Measurements from ENCODE around the gene PDE1A. TPM values are rescaled to one million over a fixed set of nuclear protein-coding genes. Genes with fewer than 3 reads are reported as not detected.

The PDE1A gene
- total and polyA plus RNA-seq, 4 donors = 0.64 to 5.2 (median 1.7) TPM

DNA sequence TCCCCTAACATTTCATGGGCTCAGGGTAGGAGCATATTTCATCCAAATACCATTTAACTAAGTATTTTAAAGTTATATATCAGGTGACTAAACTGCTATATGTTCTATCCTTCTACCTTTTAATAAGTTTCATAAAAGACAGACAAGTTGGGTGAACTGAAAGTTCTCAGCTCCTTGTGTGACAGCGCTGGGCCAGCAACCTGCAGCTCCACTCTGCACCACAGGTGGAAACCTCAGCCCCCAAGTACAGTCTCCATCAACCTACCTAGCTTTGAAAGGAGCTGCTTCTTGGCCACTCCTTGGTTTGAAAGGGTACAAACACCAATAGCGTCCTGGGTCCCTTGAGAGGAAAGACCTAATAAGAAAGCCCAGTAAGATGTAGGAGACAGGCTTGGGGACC lies 177.9 kb downstream of the PDE1A start:
- Histone ChIP-seq H3K27me3 (ENCODE audit: control insufficient read depth in 4 of 4, insufficient read depth in 4 of 4, low read length in 3 of 4) (no peaks in the 10 kb centered on the region), H3K9ac (ENCODE audit: low read depth in 1 of 2, low read length in 2 of 2) (no peak overlapping the region), H3K9me3 (ENCODE audit: control insufficient read depth in 4 of 4, low read length in 3 of 4) (no peaks in the 10 kb centered on the region), H3K4me1 (ENCODE audit: control insufficient read depth in 4 of 4, insufficient read depth in 4 of 4, low read length in 3 of 4) (no peaks in the 10 kb centered on the region), H3K4me3 (ENCODE audit: low read depth in 1 of 3, low read length in 3 of 3) (no peak overlapping the region), H3K27ac (ENCODE audit: low read depth in 1 of 2, low read length in 2 of 2) (no peak overlapping the region), H3K36me3 (ENCODE audit: control insufficient read depth in 4 of 4, insufficient read depth in 3 of 4, low read depth in 1 of 4, low read length in 3 of 4) (no peaks in the 10 kb centered on the region)
- DNase-seq (ENCODE audit: low spot score) = no peak
- WGBS = 93% methylated on average over 2 of the region's 2 CpGs
- TF ChIP-seq, protein P1, sequence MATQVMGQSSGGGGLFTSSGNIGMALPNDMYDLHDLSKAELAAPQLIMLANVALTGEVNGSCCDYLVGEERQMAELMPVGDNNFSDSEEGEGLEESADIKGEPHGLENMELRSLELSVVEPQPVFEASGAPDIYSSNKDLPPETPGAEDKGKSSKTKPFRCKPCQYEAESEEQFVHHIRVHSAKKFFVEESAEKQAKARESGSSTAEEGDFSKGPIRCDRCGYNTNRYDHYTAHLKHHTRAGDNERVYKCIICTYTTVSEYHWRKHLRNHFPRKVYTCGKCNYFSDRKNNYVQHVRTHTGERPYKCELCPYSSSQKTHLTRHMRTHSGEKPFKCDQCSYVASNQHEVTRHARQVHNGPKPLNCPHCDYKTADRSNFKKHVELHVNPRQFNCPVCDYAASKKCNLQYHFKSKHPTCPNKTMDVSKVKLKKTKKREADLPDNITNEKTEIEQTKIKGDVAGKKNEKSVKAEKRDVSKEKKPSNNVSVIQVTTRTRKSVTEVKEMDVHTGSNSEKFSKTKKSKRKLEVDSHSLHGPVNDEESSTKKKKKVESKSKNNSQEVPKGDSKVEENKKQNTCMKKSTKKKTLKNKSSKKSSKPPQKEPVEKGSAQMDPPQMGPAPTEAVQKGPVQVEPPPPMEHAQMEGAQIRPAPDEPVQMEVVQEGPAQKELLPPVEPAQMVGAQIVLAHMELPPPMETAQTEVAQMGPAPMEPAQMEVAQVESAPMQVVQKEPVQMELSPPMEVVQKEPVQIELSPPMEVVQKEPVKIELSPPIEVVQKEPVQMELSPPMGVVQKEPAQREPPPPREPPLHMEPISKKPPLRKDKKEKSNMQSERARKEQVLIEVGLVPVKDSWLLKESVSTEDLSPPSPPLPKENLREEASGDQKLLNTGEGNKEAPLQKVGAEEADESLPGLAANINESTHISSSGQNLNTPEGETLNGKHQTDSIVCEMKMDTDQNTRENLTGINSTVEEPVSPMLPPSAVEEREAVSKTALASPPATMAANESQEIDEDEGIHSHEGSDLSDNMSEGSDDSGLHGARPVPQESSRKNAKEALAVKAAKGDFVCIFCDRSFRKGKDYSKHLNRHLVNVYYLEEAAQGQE (IDR thresholded peaks at IDR 0.05) = no peak
- TF ChIP-seq FOXA2 (IDR thresholded peaks at IDR 0.05) (no peak), RAD21 (IDR thresholded peaks at IDR 0.05) (no peak), HNF4G (IDR thresholded peaks at IDR 0.05) (no peak), RXRA (IDR thresholded peaks at IDR 0.05) (no peak), SP1 (IDR thresholded peaks at IDR 0.05) (no peak), NR2F2 (IDR thresholded peaks at IDR 0.05) (no peak), JUND (IDR thresholded peaks at IDR 0.05) (no peak), HNF4A (conservative IDR thresholded peaks at IDR 0.05) (no peak), TAF1 (conservative IDR thresholded peaks at IDR 0.05) (no peak), YY1 (IDR thresholded peaks at IDR 0.05) (no peak), GABPA (IDR thresholded peaks at IDR 0.05 in 1 of 2, conservative IDR thresholded peaks at IDR 0.05 in 1 of 2) (no peak)
- TF ChIP-seq, protein P2, sequence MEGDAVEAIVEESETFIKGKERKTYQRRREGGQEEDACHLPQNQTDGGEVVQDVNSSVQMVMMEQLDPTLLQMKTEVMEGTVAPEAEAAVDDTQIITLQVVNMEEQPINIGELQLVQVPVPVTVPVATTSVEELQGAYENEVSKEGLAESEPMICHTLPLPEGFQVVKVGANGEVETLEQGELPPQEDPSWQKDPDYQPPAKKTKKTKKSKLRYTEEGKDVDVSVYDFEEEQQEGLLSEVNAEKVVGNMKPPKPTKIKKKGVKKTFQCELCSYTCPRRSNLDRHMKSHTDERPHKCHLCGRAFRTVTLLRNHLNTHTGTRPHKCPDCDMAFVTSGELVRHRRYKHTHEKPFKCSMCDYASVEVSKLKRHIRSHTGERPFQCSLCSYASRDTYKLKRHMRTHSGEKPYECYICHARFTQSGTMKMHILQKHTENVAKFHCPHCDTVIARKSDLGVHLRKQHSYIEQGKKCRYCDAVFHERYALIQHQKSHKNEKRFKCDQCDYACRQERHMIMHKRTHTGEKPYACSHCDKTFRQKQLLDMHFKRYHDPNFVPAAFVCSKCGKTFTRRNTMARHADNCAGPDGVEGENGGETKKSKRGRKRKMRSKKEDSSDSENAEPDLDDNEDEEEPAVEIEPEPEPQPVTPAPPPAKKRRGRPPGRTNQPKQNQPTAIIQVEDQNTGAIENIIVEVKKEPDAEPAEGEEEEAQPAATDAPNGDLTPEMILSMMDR (IDR thresholded peaks at IDR 0.05; ENCODE audit: low read depth, low read length, missing input control) = no peak
- TF ChIP-seq, protein P3, sequence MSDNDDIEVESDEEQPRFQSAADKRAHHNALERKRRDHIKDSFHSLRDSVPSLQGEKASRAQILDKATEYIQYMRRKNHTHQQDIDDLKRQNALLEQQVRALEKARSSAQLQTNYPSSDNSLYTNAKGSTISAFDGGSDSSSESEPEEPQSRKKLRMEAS (IDR thresholded peaks at IDR 0.05) = no peak
- TF ChIP-seq, protein P4, sequence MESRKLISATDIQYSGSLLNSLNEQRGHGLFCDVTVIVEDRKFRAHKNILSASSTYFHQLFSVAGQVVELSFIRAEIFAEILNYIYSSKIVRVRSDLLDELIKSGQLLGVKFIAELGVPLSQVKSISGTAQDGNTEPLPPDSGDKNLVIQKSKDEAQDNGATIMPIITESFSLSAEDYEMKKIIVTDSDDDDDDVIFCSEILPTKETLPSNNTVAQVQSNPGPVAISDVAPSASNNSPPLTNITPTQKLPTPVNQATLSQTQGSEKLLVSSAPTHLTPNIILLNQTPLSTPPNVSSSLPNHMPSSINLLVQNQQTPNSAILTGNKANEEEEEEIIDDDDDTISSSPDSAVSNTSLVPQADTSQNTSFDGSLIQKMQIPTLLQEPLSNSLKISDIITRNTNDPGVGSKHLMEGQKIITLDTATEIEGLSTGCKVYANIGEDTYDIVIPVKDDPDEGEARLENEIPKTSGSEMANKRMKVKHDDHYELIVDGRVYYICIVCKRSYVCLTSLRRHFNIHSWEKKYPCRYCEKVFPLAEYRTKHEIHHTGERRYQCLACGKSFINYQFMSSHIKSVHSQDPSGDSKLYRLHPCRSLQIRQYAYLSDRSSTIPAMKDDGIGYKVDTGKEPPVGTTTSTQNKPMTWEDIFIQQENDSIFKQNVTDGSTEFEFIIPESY (IDR thresholded peaks at IDR 0.05) = no peak
- TF ChIP-seq, protein P5, sequence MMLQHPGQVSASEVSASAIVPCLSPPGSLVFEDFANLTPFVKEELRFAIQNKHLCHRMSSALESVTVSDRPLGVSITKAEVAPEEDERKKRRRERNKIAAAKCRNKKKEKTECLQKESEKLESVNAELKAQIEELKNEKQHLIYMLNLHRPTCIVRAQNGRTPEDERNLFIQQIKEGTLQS (IDR thresholded peaks at IDR 0.05) = no peak

DNA sequence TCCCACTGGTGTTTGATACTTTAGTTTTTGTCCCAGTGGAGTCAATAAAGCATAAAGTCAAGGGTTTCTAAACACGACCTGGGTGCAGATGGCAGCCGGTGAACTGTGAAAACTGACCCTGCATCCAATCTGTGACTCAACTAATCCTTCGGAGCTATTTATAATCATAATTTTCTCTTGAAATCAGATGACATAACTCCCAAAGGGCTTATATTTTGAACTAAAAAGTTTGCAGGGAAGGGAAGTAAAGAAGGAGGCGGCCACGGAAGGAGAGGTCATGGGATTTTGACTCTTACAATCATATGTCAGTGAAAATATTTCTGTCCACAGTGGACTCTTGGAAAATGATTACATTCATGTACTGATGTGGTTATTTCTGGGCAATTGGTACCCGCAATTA lies 178.5 kb downstream of the PDE1A start:
- TF ChIP-seq NR2F2 (IDR thresholded peaks at IDR 0.05) = peak; percentile 59
- TF ChIP-seq, protein P2 (IDR thresholded peaks at IDR 0.05; ENCODE audit: low read depth, low read length, missing input control) = no peak

More for the DNA sequence above, 178.5 kb downstream of the PDE1A start:
- no peaks in the 10 kb centered on the region for H3K9me3 ChIP-seq (ENCODE audit: control insufficient read depth in 4 of 4, low read length in 3 of 4)
- no peaks in the 10 kb centered on the region for H3K36me3 ChIP-seq (ENCODE audit: control insufficient read depth in 4 of 4, insufficient read depth in 3 of 4, low read depth in 1 of 4, low read length in 3 of 4)
- no peak overlapping the region for H3K9ac ChIP-seq (ENCODE audit: low read depth in 1 of 2, low read length in 2 of 2)
- WGBS = 73% methylated on average over 6 of the region's 6 CpGs
- no peak overlapping the region for H3K4me3 ChIP-seq (ENCODE audit: low read depth in 1 of 3, low read length in 3 of 3)
- no peak overlapping the region for H3K27ac ChIP-seq (ENCODE audit: low read depth in 1 of 2, low read length in 2 of 2)
- DNase-seq (ENCODE audit: low spot score) = no peak
- H3K4me1 ChIP-seq (ENCODE audit: control insufficient read depth in 4 of 4, insufficient read depth in 4 of 4, low read length in 3 of 4) = no peaks in the 10 kb centered on the region
- no peaks in the 10 kb centered on the region for H3K27me3 ChIP-seq (ENCODE audit: control insufficient read depth in 4 of 4, insufficient read depth in 4 of 4, low read length in 3 of 4)
